Stimulated activated naive CD8-positive, alpha-beta T cell treated with anti-CD3 and anti-CD28 coated beads, Interleukin-15, amount 100 ng/mL, for 72 hours (primary cell): Measurements from ENCODE around the gene SENP2.
A peak's percentile ranks its signal among the peaks of the same experiment; 100 is the strongest.
"Not testable (repeated sequence)": the region's sequence is repeated elsewhere in the genome, so short reads cannot be mapped to it uniquely, and the experiment has no call there.

Source experiments
- ATAC-seq: fragments of 150-1000 bp; cut with Tn5 transposase; 2 replicates; pipeline ENCODE4 v1.10.0; 2021; ENCODE audit warnings: mild to moderate bottlenecking, moderate library complexity
- DNase-seq, 2 donors: peaks; one replicate each; pipeline ENCODE4 v3.0.0; 2021 to 2022
- H3K27ac Mint-ChIP-seq, 2 donors: one replicate each; pipeline ENCODE4 v1.8.0; 2022; ENCODE audit warnings: mild to moderate bottlenecking in 2 of 2, mixed read lengths in 2 of 2, moderate library complexity in 2 of 2
- H3K27me3 Mint-ChIP-seq: one replicate; pipeline ENCODE4 v1.8.0; 2022; ENCODE audit warnings: mixed read lengths
- H3K4me1 Mint-ChIP-seq: one replicate; pipeline ENCODE4 v1.8.0; 2022; ENCODE audit warnings: mild to moderate bottlenecking, mixed read lengths
- H3K4me3 Mint-ChIP-seq, 2 donors: one replicate each; pipeline ENCODE4 v1.8.0; 2022; ENCODE audit warnings: mild to moderate bottlenecking in 2 of 2, mixed read lengths in 2 of 2, moderate library complexity in 1 of 2
- H3K9me3 Mint-ChIP-seq, 2 donors: one replicate each; pipeline ENCODE4 v1.8.0; 2022; ENCODE audit warnings: mixed read lengths in 2 of 2

Gene SENP2

DNA sequence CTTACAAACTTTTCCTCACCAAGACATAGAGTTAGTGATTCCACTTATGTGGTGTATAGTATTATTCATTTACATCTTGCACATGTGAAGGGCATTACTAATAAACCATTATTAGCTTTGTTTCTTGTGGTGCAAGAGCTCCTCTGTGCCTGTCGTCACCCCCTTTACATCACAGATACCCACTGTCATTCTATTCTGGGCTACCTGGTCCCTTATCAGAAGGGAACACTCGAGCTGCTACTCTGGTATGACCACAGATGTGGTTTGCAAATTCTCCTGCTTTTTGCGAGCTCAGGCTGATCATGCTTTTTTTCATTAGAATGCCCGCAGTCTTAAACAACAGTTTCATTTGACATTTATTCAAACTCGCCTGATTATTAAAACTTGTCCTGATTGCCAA lies 13.9 kb upstream of the SENP2 start:
- peaks cover 7% of the 10 kb centered on the region for H3K4me1 Mint-ChIP-seq
- peaks cover 6 to 21% of the 10 kb centered on the region in 2 donors for H3K9me3 Mint-ChIP-seq
- DNase-seq (no peak), ATAC-seq (no peak)
- no peaks in the 10 kb centered on the region for H3K27me3 Mint-ChIP-seq
- H3K27ac Mint-ChIP-seq = no peak overlapping the region
- no peak overlapping the region for H3K4me3 Mint-ChIP-seq

DNA sequence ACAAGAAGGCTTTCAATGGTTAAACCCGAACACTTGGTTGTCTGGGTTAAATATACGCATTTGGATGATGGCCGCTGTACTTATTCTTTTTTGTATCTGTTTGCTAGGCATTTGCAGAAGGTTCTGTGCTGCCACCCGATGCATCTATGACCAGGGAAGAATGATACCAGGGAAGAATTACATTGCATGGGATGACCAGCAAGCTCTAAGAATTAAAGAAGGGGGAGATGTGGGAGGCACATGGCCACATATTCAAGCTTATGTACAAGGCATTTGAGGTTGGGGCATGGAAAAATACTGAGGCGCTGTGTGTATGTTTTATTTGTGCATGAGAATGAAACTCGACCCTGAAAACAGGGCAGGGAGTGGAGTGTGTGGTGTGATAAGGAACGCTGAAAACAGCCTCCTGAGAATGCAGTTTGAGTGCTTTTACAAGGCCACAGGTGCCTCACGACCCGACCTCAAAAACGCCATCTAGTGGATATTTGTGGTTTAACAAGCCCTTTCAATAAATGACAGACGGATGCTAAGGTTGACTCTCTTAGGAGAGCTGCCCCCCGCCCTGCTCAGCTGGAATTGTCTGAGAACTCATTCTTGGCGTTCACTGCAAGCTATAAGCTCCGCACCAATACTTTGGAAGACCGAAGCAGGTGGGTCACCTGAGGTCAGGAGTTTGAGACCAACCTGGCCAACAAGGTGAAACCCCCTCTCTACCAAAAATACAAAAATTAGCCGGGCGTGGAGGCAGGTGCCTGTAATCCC lies 10.8 kb upstream of the SENP2 start:
- ATAC-seq (peak; percentile 92), DNase-seq (peak; percentile 54 to 55)
- H3K27ac Mint-ChIP-seq, H3K4me1 Mint-ChIP-seq, H3K27me3 Mint-ChIP-seq, H3K4me3 Mint-ChIP-seq: not testable (repeated sequence)
- H3K9me3 Mint-ChIP-seq = peaks cover 6 to 20% of the 10 kb centered on the region in 2 donors

DNA sequence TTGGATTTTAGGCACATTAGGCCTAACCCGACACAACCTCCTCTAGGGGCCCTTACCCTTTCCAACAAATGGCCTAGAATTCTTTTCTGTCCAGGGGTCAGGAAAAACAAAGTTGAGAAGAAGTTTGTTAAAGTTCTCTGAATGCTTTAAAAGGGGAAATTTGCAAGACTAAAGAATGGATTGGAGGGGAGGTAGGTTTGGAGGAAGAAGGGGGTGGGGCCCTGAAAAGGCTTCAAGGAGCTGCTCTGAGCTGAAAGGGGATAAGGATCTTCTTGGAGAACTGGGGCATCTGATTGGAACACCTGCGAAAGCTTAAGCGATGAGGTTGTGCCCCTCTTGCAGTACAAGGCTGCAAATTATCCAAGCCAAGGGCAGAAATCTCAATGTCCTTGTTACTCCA lies 3.9 kb upstream of the SENP2 start:
- H3K9me3 Mint-ChIP-seq = no peaks in the 10 kb centered on the region
- H3K27me3 Mint-ChIP-seq = no peaks in the 10 kb centered on the region
- H3K4me3 Mint-ChIP-seq = no peak overlapping the region
- no peak for ATAC-seq
- H3K27ac Mint-ChIP-seq = no peak overlapping the region
- H3K4me1 Mint-ChIP-seq = peaks cover 24% of the 10 kb centered on the region
- DNase-seq = no peak

DNA sequence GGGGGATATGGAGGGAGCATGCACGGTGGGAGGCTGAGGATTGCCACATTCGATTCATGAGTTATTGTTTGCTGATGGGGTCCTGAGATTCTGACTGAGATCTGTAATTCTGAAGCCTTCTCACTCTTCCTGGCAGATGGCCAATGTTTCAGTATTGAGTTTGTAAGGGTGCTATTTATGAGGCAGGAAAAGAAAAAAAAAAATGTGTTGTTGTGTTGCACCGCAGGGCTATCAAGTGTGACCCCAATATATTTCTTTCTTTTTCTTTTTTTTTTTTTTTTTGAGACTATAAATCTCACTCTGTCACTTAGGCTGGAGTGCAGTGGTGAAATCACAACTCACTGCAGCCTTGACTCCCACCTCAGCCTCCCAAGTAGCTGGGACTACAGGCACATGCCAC lies 3.2 kb upstream of the SENP2 start:
- H3K27ac Mint-ChIP-seq = no peak overlapping the region

DNA sequence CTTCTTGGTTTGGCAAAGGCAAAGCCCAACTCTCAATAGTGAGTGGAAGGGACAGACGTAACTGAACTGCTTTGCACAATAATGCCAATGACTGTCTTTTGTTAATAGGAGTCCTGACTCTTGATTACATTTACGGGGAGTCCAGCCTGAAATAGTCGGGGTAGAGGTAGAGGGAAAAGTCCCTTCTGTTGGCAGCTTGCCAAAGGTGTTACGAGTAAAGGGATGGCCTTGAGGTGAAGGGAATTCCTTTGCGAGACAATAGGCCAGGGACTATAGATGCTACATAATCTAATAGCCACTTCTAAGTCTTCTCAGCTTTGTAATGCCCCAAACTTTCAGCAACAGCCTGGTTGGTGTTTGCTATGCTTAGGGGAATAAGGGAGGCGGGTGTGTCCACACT lies 2.2 kb upstream of the SENP2 start:
- Mint-ChIP-seq H3K9me3 (no peaks in the 10 kb centered on the region), H3K27me3 (no peaks in the 10 kb centered on the region), H3K4me1 (peaks cover 39% of the 10 kb centered on the region), H3K4me3 (no peak overlapping the region), H3K27ac (no peak overlapping the region)
- no peak for ATAC-seq
- DNase-seq = no peak

More for the DNA sequence above, 3.2 kb upstream of the SENP2 start:
- Mint-ChIP-seq H3K27me3 (no peaks in the 10 kb centered on the region), H3K4me3 (no peak overlapping the region), H3K9me3 (no peaks in the 10 kb centered on the region), H3K4me1 (peaks cover 29% of the 10 kb centered on the region)
- no peak for DNase-seq
- no peak for ATAC-seq

DNA sequence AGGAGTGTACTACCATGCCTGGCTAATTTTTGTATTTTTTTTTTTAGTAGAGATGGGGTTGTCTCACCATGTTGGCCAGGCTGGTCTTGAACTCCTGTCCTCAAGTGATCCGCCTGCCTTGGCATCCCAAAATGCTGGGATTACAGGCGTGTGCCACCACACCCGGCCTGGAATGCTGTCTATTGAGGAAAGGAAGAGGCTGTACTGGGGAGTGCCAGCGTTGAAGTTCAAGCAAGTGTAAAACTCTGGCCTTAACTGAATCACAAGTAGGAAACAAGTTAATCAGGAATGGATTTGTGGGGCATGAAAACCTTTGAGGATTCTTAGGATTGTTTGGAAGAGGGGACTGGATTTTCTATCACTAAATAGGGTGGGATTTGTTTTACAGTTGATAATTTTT lies 1.4 kb upstream of the SENP2 start:
- Mint-ChIP-seq H3K9me3 (no peaks in the 10 kb centered on the region), H3K4me3 (peak overlapping the region; percentile 42 to 46), H3K4me1 (peaks cover 40% of the 10 kb centered on the region), H3K27me3 (no peaks in the 10 kb centered on the region), H3K27ac (peak overlapping the region in 1 of 2 donors; percentile 44)
- ATAC-seq = no peak
- DNase-seq = no peak

DNA sequence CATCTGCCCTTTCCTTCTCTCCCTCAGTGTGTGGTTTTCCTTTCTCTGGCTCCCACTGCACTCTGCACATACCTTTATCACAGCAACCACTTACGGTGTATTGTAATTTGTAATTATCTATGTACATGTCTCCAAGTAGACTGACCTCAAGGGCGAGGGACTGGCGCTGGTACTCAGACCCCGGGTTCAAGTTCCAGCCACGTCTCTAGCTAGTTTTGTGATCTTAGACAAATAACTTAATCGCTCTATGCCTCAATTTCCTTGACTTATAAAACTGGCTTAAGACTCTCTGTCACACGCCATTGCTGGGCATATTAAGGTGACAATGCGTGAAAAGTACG lies 607 bp upstream of the SENP2 start:
- peaks cover 40% of the 10 kb centered on the region for H3K4me1 Mint-ChIP-seq
- no peaks in the 10 kb centered on the region for H3K27me3 Mint-ChIP-seq
- DNase-seq (no peak), ATAC-seq (no peak)
- peak overlapping the region; percentile 92 to 99 for H3K27ac Mint-ChIP-seq
- peak overlapping the region; percentile 83 to 90 for H3K4me3 Mint-ChIP-seq
- H3K9me3 Mint-ChIP-seq = no peaks in the 10 kb centered on the region

DNA sequence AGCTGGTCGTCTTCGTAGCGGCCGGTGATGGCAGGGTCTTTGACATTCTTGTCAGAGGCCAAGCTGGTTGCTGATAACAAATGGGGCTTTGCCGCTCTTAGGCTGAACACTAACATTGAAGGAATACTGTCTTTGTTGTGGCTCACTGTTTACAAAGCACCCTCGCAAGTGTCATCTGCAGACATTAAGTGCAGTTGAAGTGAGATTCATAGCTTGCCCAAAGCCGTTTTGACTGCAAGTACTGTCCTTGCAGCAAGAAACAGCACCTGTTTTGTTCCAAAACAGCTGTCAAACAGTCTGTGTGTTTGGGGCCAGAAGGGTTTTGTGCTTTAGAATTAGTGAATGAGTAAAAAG lies 568 bp downstream of the SENP2 start:
- H3K4me1 Mint-ChIP-seq = peaks cover 40% of the 10 kb centered on the region
- no peaks in the 10 kb centered on the region for H3K27me3 Mint-ChIP-seq
- H3K4me3 Mint-ChIP-seq = peak overlapping the region; percentile 83 to 90
- no peak for ATAC-seq
- no peak for DNase-seq
- peak overlapping the region; percentile 92 to 99 for H3K27ac Mint-ChIP-seq
- no peaks in the 10 kb centered on the region for H3K9me3 Mint-ChIP-seq

DNA sequence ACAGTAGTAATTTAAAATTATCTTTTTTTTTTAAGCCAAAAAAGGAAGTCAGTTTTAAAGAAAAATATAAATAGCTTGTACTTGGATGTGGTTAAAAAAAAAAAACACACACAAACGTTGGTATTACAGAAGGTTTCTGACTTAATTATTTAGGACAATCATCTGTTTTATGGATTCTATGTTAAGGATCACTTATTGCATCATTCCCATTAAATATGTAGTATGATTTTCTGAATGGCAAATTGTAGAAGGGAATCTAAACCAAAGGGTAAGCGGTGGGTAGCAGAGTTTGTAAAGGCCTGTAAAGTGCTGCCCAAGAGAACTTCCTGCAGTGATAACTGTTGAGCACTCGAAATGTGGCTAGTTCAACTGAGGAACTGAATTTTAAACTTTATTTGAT lies 8.0 kb downstream of the SENP2 start:
- DNase-seq = no peak
- Mint-ChIP-seq H3K27me3 (no peaks in the 10 kb centered on the region), H3K4me3 (no peak overlapping the region), H3K27ac (peak overlapping the region in 1 of 2 donors; percentile 12), H3K9me3 (no peaks in the 10 kb centered on the region), H3K4me1 (peaks cover 8% of the 10 kb centered on the region)
- no peak for ATAC-seq

DNA sequence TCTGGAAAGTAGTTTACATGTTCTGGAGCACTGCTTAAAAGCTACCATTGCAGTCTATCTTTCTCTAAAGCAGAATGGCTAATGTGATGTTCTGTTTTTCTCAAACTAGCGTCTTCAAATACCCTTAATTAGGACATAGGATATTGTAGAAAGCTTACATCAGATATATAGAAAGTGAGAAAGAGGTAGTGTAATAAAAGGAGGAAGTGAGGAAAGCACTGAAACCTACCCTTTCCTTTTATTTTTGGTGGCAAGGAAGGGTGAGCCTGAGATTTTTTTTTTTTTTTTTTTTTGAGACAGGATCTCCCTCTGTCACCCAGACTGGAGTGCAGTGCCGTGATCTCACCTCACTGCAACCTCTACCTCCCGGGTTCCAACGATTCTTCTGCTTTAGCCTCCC lies 9.4 kb downstream of the SENP2 start:
- H3K27ac Mint-ChIP-seq = peak overlapping the region; percentile 31 to 99
- H3K4me3 Mint-ChIP-seq = peak overlapping the region in 1 of 2 donors; percentile 50
- H3K27me3 Mint-ChIP-seq = no peaks in the 10 kb centered on the region
- ATAC-seq = peak; percentile 81
- peaks cover 7% of the 10 kb centered on the region for H3K4me1 Mint-ChIP-seq
- DNase-seq = no peak
- H3K9me3 Mint-ChIP-seq = no peaks in the 10 kb centered on the region

DNA sequence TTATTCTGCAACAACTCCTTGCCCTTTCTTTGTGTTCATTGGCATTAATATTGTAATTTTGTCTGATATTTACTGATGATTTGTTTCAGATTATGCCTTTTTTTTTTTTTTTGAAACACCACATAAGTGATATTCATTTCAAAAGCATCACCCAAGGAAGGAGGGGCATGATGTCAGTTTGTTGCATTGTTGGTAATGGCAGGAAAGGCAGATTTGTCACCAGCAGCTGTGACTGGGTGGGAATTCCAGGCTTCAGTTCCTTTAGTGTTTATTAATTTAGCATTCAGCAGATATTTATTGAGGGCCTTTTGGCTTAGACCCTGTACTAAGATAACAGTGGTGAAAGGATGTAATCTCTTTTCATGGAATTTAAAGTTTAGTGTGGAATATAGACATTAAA lies 19.5 kb downstream of the SENP2 start:
- H3K4me1 Mint-ChIP-seq = peaks cover 9% of the 10 kb centered on the region
- no peak overlapping the region for H3K4me3 Mint-ChIP-seq
- no peaks in the 10 kb centered on the region for H3K9me3 Mint-ChIP-seq
- H3K27me3 Mint-ChIP-seq = no peaks in the 10 kb centered on the region
- no peak for DNase-seq
- no peak for ATAC-seq
- no peak overlapping the region for H3K27ac Mint-ChIP-seq

DNA sequence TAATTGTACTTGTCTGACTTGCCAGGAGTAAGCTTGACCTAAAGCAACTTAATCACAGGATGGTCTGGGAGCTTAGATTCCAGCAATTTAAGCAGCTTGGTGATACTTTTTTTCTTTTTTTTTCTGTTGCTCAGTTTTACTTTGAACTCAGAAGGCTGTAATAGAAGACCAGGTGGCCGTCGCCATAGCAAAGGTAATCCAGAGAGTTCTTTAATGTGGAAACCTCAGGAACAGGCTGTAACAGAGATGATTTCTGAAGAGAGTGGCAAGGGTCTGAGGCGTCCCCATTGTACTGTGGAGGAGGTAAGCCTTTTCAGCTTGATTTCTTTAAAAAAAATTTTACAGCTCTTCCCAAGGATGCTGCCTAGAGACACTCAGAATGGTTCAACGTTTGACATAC lies 20.1 kb downstream of the SENP2 start:
- Mint-ChIP-seq H3K4me3 (no peak overlapping the region), H3K27ac (peak overlapping the region in 1 of 2 donors; percentile 69), H3K9me3 (no peaks in the 10 kb centered on the region), H3K4me1 (peaks cover 9% of the 10 kb centered on the region), H3K27me3 (no peaks in the 10 kb centered on the region)
- DNase-seq (no peak), ATAC-seq (no peak)

DNA sequence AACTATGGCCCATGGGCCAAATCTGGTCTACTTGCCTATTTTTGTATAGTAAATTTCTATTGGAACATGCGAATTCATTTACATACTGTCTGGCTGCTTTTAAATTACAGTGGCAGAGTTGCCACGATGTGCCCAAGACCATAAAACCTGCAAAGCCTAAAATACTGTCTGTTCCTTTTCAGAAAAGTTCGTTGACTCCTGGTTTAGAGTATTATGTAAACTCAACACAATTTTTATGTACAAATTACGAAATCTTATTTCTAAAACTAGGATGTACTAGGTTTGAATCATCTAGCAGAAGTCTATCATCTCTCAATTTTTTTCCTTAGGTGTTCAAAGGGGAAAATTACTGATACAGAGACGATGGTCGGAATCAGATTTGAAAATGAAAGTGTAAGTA lies 26.9 kb downstream of the SENP2 start:
- no peaks in the 10 kb centered on the region for H3K27me3 Mint-ChIP-seq
- H3K9me3 Mint-ChIP-seq = no peaks in the 10 kb centered on the region
- H3K27ac Mint-ChIP-seq = peak overlapping the region in 1 of 2 donors; percentile 55
- H3K4me1 Mint-ChIP-seq = no peaks in the 10 kb centered on the region
- H3K4me3 Mint-ChIP-seq = no peak overlapping the region
- ATAC-seq (no peak), DNase-seq (no peak)

DNA sequence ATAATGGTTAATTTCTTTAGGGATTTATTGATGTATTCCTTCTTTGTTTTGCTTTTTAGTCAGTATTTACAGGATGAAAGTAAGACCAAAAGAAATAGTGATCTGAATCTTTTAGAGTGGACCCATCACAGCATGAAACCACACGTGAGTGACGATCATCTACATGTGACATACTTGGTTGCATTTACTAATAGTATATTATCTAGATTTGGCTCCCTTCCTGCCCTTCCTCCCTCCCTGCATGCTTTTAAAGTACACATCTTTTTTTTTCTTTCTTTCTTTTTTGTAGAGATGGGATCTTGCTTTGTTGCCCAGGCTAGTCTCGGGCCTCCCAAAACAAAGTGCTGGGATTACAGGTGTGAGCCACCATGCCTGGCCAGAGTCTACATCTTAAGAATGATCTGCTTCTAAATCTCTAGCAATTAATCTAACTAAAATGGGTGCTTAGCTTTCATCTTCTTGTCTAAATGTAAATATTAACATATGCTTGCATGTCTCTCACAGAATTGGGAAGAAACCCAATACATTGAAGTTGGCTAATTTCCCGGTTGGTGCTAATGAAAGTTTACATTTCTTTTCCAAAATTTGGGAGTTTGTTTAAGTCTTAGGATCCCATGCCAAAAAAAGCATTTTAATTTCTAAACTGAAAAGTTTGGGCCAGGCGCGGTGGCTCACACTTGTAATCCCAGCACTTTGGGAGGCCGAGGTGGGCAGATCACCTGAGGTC lies 38.0 kb downstream of the SENP2 start:
- Mint-ChIP-seq H3K4me3 (no peak overlapping the region), H3K27me3 (no peaks in the 10 kb centered on the region), H3K4me1 (peaks cover 9% of the 10 kb centered on the region), H3K9me3 (no peaks in the 10 kb centered on the region), H3K27ac (no peak overlapping the region)
- DNase-seq (no peak), ATAC-seq (no peak)

DNA sequence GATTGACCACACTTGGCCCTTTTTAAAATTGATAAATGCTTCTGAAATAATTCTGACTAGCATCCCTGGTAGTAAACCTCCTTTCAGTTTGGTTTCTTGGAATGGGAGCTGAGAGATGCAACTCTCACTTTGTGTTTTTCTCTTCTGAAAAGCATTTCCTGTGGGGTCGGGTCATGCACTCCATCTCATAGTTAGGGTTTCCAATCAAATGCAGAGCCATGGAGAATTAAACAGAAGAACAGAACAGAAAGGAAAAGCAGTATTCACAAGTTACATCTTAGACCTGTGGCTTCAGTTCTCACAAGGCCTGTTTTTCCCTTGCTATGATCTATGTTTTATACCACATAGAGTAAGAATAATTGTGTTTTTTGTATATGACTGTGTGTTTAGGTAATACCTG lies 39.7 kb downstream of the SENP2 start:
- Mint-ChIP-seq H3K27ac (peak overlapping the region; percentile 41 to 49), H3K9me3 (no peaks in the 10 kb centered on the region), H3K4me3 (no peak overlapping the region), H3K27me3 (no peaks in the 10 kb centered on the region), H3K4me1 (peaks cover 18% of the 10 kb centered on the region)
- ATAC-seq = peak; percentile 76
- no peak for DNase-seq

DNA sequence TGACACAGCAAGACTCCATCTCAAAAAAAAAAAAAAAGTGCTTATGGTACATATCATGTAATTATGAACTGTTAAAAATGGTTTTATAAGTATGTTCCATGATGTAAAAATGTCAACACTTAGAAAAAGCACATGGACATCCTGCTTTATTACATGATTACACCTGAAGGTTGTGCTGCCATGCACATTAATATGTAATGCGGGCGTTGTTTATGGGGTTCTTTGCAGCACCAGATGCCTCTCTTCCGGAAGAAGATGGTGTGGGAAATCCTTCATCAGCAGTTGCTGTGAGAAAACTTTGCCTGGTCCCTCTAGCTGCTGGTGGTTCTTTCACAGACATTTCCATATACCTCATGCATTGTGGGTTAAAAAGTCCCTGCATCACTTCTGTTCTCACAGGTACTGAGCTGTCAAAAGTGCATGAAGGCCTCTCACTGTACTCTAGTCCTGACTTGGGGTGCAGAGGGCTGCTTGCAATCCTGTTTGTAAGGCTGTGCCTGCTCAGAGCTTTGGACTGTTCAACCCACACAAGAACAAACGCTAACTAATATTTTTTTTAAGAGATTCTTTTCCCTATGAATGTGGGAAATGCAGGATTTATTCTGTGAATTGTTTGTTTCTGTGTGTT lies 43.6 kb downstream of the SENP2 start:
- Mint-ChIP-seq H3K27me3 (no peaks in the 10 kb centered on the region), H3K9me3 (no peaks in the 10 kb centered on the region), H3K4me1 (peaks cover 25% of the 10 kb centered on the region), H3K27ac (peak overlapping the region in 1 of 2 donors; percentile 33), H3K4me3 (no peak overlapping the region)
- peak; percentile 62 for ATAC-seq
- no peak for DNase-seq
